ENCODE results near the gene ACOXL.
A peak's percentile ranks its signal among the peaks of the same experiment; 100 is the strongest.

ACOXL gene

GRCh38 chr2:111094691-111095090 is 362.3 kb downstream of the ACOXL start:
- no peak for DNase-seq

DNA sequence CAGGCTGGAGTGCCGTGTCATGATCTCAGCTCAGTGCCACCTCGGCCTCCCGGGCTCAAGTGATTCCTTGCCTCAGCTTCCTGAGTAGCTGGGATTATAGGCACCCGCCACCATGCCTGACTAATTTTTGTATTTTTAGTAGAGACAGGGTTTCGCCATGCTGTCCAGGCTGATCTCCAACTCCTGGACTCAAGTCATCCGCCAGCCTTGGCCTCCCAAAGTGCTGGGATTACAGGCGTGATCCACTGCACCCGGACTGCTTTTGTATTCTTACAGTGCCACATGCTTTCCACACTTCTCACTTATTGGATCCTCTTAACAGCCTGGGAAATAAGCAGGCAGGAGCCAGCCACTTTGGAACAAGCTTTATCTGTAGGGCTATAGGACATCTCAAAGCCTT is 363.1 kb downstream of the ACOXL start:
- no peak for DNase-seq

GRCh38 chr2:111099402-111099801 is 367.0 kb downstream of the ACOXL start:
- no peak for DNase-seq

DNA sequence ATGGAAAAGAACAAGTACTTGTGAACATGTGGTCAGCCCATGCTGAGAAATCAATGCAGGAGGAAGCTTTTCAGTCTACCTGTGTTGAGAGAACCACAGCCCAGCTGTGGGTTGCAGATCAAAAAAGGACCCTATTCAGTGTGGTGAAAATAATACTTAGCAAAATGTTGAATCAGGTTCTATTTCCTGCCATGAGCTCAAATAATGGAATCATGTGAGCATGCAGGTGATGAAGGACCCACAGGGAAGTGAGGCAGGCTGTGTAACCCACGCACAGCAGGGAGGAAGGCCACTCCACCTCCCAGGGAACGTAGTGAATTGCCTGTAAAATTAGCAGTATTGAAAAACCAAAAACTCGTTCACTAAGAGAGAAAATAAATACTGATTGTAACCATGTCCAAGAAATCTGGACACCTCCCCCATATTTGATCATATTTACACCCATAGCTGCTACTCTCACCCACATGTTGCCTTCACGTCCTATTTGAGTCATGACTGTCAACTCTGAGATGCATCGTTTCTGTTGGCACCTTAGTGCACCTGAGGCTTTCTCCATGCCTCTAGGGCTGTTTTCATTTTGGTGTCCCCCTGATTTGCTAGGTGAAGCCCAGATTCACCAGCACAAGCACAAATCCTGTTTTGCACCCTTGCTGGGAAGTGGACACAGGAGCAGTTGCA is 367.9 kb downstream of the ACOXL start:
- no peak for DNase-seq

DNA sequence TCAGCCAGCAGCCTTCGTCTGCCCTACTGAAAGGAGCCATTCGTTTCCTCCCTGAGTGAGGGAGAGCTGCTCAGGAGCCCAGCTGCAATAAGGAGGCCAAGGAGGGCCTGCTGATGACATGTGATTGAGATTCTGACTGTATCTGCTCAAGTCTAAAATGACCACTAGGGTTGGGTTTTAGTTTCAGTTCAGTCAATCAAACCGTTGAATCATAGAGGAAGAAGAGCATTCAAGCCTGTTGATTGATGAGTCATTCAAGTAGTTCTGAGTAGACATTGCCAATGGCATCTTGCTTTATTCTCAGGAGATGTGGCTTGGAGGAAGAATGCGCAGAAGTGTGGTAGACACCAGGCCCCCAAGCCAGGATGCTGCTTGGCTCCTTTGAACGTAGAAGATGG is 368.4 kb downstream of the ACOXL start:
- DNase-seq: no peak

- DNase-seq: no peak
Measured at GRCh38 chr2:111101592-111101991, 369.2 kb downstream of the ACOXL start.

- DNase-seq: no peak
Measured at GRCh38 chr2:111102216-111102615, 369.8 kb downstream of the ACOXL start.

- DNase-seq: no peak
Measured at GRCh38 chr2:111105926-111106325, 373.6 kb downstream of the ACOXL start.

- no peak for DNase-seq
Measured at GRCh38 chr2:111106706-111107105, 374.3 kb downstream of the ACOXL start.

DNA sequence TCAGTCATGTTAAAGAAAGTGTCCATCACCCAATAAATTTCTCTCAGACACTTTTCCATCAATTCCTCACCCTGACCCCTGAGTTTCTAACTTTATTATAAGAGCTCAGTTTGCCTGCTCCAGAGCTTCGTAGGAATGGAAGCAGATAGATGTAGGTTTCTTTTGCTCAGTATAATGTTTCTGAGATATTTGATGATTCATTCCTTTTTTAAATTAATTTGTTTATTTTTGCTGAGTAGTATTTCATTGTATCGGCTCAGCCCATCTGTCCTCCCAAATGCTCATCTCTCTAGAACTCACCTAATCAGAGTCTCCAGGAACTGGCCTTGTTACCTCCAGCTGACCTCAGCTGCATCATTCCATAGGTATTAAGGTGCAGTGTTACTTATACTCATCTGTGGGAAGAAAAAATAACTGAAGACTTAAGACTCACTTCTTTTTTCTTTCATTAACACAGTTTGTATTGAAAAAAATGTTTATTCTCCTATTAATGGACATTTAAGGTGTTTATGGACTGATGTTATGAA is 376.4 kb downstream of the ACOXL start:
- DNase-seq: no peak

- no peak for DNase-seq
Measured at GRCh38 chr2:111111101-111111755, 378.9 kb downstream of the ACOXL start.

DNA sequence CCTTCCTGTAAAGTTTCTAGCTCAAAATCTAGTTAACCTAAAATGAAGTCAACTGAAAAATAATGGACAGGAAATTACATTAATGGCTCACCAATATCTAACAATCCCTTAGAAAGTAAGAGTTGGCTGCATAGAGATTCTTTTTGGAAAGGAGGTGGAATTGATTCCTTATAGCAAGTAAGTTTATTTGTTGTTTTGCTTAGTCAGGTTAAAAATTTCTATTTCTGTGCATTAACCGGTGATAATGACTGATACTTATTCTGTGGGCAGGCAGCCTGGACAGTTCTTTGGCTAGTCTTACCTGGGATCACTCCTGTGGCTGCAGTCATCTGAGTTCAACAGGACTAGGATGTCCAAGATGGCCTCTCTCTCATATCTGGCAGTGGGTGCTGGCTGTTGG is 381.5 kb downstream of the ACOXL start:
- DNase-seq: no peak

DNA sequence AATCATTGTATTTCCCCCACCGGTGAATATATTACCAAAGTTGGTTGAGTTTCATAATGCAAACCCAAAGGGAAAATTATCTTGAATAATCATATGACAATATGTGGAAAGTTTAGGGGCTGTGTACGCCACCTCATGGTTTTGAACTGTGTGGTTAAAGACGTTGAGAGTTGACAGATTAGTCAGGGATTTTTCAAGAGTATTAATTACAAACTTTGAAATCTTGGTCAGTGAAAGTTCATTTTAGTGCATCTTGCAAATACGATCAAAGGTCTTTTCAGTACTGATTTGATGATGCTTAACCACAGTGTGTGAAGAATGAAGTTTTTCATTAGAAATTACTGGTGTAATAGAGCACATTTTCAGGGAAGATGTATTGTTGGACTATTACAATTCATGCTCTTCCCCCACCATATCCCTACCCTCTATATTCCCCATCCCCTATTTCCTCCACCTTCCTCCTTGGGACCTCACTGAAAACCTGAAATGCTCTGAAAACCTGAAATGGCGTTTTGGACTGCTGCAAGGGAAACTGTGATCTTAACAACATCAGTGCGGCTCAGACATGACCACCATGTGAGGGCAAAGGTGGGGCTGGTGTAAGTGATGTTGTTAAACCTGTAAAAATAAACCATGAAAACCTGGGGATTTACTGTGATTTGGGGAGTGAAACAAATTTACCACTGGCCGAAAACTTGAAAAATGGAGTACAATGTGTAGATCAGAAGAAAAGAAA is 383.8 kb downstream of the ACOXL start:
- no peak for DNase-seq

DNA sequence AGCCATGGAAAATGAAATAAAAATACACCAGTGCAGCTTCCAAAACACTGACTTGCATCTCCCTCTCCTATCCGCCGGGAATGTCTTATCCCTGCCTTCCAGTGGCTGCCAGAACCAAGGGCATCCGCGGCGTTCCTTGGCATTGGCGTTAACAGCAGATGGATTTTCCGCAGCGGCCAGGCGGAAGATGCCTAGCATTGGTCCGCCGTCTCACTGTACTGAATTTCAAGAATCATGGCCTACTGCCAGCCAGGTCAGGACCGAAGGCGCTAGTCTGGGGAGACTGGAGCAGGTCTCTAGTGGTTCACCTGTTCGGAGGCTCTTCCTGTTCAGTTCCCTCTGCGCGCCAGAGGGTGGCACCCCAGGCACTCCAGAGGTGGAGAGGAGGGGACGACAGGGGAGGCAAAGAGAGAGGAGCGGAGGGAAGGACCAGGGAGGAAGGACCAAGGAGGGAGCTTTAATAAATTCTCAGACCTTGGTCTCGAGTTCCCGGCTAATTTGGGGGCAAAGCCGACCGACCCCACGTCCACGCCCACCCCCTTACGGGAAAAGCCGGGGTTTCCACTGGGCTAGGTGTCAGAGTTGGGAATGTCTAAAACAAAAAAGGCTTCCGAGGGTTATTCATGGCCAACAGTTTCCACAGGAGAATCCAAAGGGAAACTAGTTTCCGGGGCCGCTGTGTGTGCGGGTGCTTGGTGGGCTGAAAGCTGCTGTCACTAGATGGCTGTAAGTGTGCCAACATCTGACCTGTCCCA is 384.6 kb downstream of the ACOXL start:
- no peak for DNase-seq

DNA sequence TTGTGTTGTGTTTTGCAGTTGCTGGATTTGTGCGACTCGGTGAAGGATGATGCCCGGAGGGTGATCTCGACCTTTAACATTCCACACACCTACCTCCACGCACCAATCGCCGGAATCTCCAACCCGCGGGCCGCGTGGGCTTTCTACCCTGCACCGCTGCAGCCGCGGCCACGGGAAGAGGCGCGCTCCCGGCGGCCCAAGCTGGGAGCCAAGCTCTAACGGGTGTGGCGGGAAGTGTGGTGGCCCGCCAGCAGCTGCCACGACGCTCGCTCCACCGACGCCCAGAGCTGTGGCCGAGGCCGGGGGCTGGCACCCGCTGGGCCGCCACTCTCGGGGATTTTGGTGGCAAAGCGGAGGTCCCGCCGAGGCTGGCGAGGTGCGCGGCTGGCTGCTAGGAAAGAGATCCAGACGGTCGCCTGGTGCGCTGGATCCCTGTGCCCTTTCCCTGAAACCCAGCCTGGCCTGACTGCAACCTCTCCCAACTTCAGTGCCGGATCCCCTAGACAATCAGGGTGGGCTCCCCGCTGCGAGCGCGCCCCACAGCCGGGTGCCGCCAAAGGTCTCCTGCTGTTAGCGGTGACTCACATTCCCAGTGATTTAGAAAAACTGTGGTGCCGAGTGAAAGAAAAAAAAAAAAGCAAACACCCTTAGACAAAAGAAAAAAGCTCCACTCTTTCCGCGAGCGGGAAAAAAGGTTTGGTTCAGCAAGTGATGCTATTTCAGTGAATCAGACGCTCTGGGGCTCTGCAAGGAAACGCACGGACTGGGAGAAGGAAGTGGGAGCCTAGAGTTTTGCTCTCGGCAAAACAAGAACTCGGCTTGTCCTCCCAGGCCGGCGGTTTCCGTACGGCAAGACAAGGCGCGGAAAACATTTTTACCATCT is 385.5 kb downstream of the ACOXL start:
- no peak for DNase-seq

- DNase-seq: no peak
Measured at GRCh38 chr2:111118481-111118980, 386.2 kb downstream of the ACOXL start.

GRCh38 chr2:111118981-111119821 is 386.8 kb downstream of the ACOXL start:
- DNase-seq: no peak

- DNase-seq: no peak
Measured at GRCh38 chr2:111119822-111120252, 387.5 kb downstream of the ACOXL start.

DNA sequence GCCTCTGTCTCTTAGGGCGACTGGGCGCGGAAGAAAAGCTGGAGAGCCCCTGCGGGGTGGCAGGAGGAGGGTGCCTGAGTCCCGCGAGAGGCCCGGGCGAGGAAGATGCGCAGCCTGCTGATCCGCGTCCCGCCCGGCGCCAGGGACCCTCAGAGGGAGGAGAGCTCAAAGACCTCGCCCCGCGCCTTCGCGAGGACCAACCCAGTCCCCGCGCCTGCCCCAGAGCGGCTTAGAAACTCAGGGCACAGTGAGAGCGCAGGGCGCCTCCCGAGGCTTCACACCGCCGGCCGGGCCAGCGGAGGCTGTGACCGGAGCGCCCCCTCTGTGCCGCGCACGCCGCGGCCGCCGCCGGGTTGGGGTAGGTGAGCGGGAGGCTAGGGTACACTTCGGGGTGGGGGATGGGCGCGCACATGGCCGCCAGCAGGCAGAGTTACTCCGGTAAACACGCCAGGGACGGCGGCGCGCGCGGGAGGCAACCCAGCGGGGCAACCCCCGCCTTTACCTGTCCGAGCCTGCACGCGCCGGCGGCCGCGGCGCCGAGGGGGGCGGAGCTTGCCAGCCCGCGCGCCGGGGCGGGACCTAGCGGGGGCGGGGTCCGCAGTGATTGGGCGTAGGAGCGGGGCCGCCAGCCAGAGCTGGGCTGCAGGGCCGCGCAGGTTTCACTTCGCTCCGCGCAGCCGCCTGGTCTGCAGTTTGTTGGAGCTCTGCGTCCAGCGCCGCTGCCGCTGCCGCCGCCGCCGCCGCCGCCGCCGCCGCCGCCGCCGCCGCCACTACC is 388.1 kb downstream of the ACOXL start, which contains the start of gene BCL2L11:
Gene BCL2L11 (plus strand): TSS at position 662 of the 775 bp plus-strand sequence. CDS start 2,832 bp downstream, outside the sequence.
- DNase-seq: peak; percentile 57
